Adipocyte (in vitro differentiated cells): ENCODE measurements around the gene NOP9.

Experiments used
- DNase-seq: peaks from one replicate; pipeline ENCODE4 v3.0.0-alpha.2; 2015; ENCODE audit warnings: low read depth
- H3K27me3 ChIP-seq: replicated peaks from 2 replicates; pipeline ENCODE4 v1.7.0; 2013; ENCODE audit warnings: mild to moderate bottlenecking, low read length, moderate library complexity; ENCODE audit not compliant: control insufficient read depth, insufficient read depth
- H3K36me3 ChIP-seq: 2 replicates; pipeline ENCODE4 v1.7.0; 2013; ENCODE audit warnings: low read length, mild to moderate bottlenecking, moderate library complexity; ENCODE audit not compliant: control insufficient read depth, insufficient read depth, severe bottlenecking
- H3K4me1 ChIP-seq: 2 replicates; pipeline ENCODE4 v1.7.0; 2013; ENCODE audit warnings: mild to moderate bottlenecking, low read length, moderate library complexity; ENCODE audit not compliant: control insufficient read depth, insufficient read depth
- H3K4me3 ChIP-seq: 2 replicates; pipeline ENCODE4 v1.7.0; 2013; ENCODE audit warnings: mild to moderate bottlenecking, low read length, moderate library complexity
- H3K9ac ChIP-seq: 2 replicates; pipeline ENCODE4 v1.7.0; 2013; ENCODE audit warnings: mild to moderate bottlenecking, low read length, moderate library complexity
- H3K9me3 ChIP-seq: 2 replicates; pipeline ENCODE4 v1.7.0; 2013; ENCODE audit warnings: mild to moderate bottlenecking, low read length, moderate library complexity; ENCODE audit not compliant: control insufficient read depth

The NOP9 gene

GRCh38 chr14:24299255-24300191, at the start of gene NOP9, which contains the start of gene DHRS1:
Gene NOP9, plus strand, starts transcription at chr14:24299850. Its CDS starts 105 bp downstream, at chr14:24299955.
Gene DHRS1, minus strand, starts transcription at chr14:24299780. Its CDS starts 674 bp downstream, at chr14:24299106.
- no peaks in the 10 kb centered on the region for H3K9me3 ChIP-seq
- H3K9ac ChIP-seq: peak within 1 kb of the TSS; percentile 96
- H3K27me3 ChIP-seq: no peaks in the 10 kb centered on the region
- H3K4me1 ChIP-seq: peaks cover 23% of the 10 kb centered on the region
- peak; percentile 96 for DNase-seq
- H3K4me3 ChIP-seq: peak within 1 kb of the TSS; percentile 96
- peaks cover 48% of the 10 kb centered on the region for H3K36me3 ChIP-seq

- no peak for DNase-seq
- Histone ChIP-seq H3K27me3 (no peaks in the 10 kb centered on the region), H3K9me3 (no peaks in the 10 kb centered on the region), H3K4me1 (peaks cover 13% of the 10 kb centered on the region), H3K4me3 (no peak overlapping the region), H3K36me3 (no peaks in the 10 kb centered on the region), H3K9ac (no peak overlapping the region)
These were observed 49.3 kb upstream of the NOP9 start for GRCh38 chr14:24250354-24250753.

GRCh38 chr14:24251880-24252288, 47.8 kb upstream of the NOP9 start:
- Histone ChIP-seq H3K9ac (no peak overlapping the region), H3K4me1 (peaks cover 9% of the 10 kb centered on the region)
- DNase-seq: peak; percentile 45

GRCh38 chr14:24252289-24253124, 47.1 kb upstream of the NOP9 start:
- Histone ChIP-seq H3K36me3 (no peaks in the 10 kb centered on the region), H3K9ac (no peak overlapping the region), H3K27me3 (no peaks in the 10 kb centered on the region), H3K4me1 (peaks cover 7% of the 10 kb centered on the region), H3K4me3 (no peak overlapping the region), H3K9me3 (no peaks in the 10 kb centered on the region)
- no peak for DNase-seq

More at GRCh38 chr14:24251880-24252288, 47.8 kb upstream of the NOP9 start:
- H3K9me3 ChIP-seq: no peaks in the 10 kb centered on the region
- H3K4me3 ChIP-seq: no peak overlapping the region
- H3K27me3 ChIP-seq: no peaks in the 10 kb centered on the region
- H3K36me3 ChIP-seq: no peaks in the 10 kb centered on the region

- Histone ChIP-seq H3K9ac (no peak overlapping the region), H3K4me3 (no peak overlapping the region), H3K4me1 (peaks cover 9% of the 10 kb centered on the region), H3K27me3 (no peaks in the 10 kb centered on the region), H3K9me3 (no peaks in the 10 kb centered on the region), H3K36me3 (no peaks in the 10 kb centered on the region)
- DNase-seq: no peak
These were observed 45.7 kb upstream of the NOP9 start for GRCh38 chr14:24253936-24254335.

- no peaks in the 10 kb centered on the region for H3K9me3 ChIP-seq
- H3K27me3 ChIP-seq: no peaks in the 10 kb centered on the region
- H3K9ac ChIP-seq: no peak overlapping the region
- no peak overlapping the region for H3K4me3 ChIP-seq
- H3K36me3 ChIP-seq: no peaks in the 10 kb centered on the region
- H3K4me1 ChIP-seq: peaks cover 16% of the 10 kb centered on the region
- DNase-seq: no peak
These were observed 44.8 kb upstream of the NOP9 start for GRCh38 chr14:24254630-24255392.

- no peaks in the 10 kb centered on the region for H3K9me3 ChIP-seq
- H3K4me1 ChIP-seq: peaks cover 16% of the 10 kb centered on the region
- DNase-seq: no peak
These were observed 44.2 kb upstream of the NOP9 start for GRCh38 chr14:24255438-24255837.

GRCh38 chr14:24255931-24256711, 43.5 kb upstream of the NOP9 start:
- H3K9me3 ChIP-seq: no peaks in the 10 kb centered on the region
- no peaks in the 10 kb centered on the region for H3K27me3 ChIP-seq
- DNase-seq: no peak
- no peaks in the 10 kb centered on the region for H3K36me3 ChIP-seq
- no peak overlapping the region for H3K4me3 ChIP-seq
- peaks cover 16% of the 10 kb centered on the region for H3K4me1 ChIP-seq
- H3K9ac ChIP-seq: no peak overlapping the region

More at GRCh38 chr14:24255438-24255837, 44.2 kb upstream of the NOP9 start:
- no peak overlapping the region for H3K4me3 ChIP-seq
- no peaks in the 10 kb centered on the region for H3K36me3 ChIP-seq
- no peaks in the 10 kb centered on the region for H3K27me3 ChIP-seq
- no peak overlapping the region for H3K9ac ChIP-seq

GRCh38 chr14:24256960-24257359, 42.7 kb upstream of the NOP9 start:
- H3K9ac ChIP-seq: no peak overlapping the region

GRCh38 chr14:24258119-24258518, 41.5 kb upstream of the NOP9 start:
- DNase-seq: no peak
- Histone ChIP-seq H3K36me3 (no peaks in the 10 kb centered on the region), H3K4me1 (peaks cover 10% of the 10 kb centered on the region), H3K4me3 (no peak overlapping the region), H3K9ac (no peak overlapping the region), H3K27me3 (no peaks in the 10 kb centered on the region), H3K9me3 (no peaks in the 10 kb centered on the region)

More at GRCh38 chr14:24256960-24257359, 42.7 kb upstream of the NOP9 start:
- H3K27me3 ChIP-seq: no peaks in the 10 kb centered on the region
- no peak overlapping the region for H3K4me3 ChIP-seq
- peaks cover 11% of the 10 kb centered on the region for H3K4me1 ChIP-seq
- H3K36me3 ChIP-seq: no peaks in the 10 kb centered on the region
- DNase-seq: no peak
- H3K9me3 ChIP-seq: no peaks in the 10 kb centered on the region
